Kidney epithelial cell (primary cell): ENCODE measurements around the gene ISOC1. TPM values are rescaled to one million over a fixed set of nuclear protein-coding genes. Genes with fewer than 3 reads are reported as not detected.

Source experiments
- DNase-seq: peaks from one replicate; pipeline ENCODE4 v3.0.0-alpha.2; 2010; ENCODE audit warnings: low read depth
- H3K27me3 ChIP-seq: 2 replicates; pipeline ENCODE4 v1.6.0; 2011; ENCODE audit warnings: low read length; ENCODE audit not compliant: control insufficient read depth, insufficient read depth
- H3K36me3 ChIP-seq: 2 replicates; pipeline ENCODE4 v1.5.1; 2011; ENCODE audit warnings: low read length; ENCODE audit not compliant: control insufficient read depth, insufficient read depth
- H3K4me3 ChIP-seq: 2 replicates; pipeline ENCODE4 v1.5.1; 2011; ENCODE audit warnings: low read depth, mild to moderate bottlenecking, control low read depth, low read length
- CTCF ChIP-seq: IDR thresholded peaks from 2 replicates; pipeline ENCODE4 v1.5.1; 2011; ENCODE audit warnings: mild to moderate bottlenecking, moderate library complexity, low read length, control low read depth, inconsistent platforms; ENCODE audit not compliant: insufficient read depth, poor library complexity, severe bottlenecking
- total RNA-seq: library from RNA; depleted of rRNA; stranded (reverse); fragments of >200 nt; gene quantifications from 2 replicates; pipeline ENCODE4 v1.2.3, GENCODE V29; 2015

ISOC1 gene
- total RNA-seq, 1 donor from 2014 or later = 23.9 TPM

- Histone ChIP-seq H3K36me3 (no peaks in the 10 kb centered on the region), H3K4me3 (no peak overlapping the region), H3K27me3 (no peaks in the 10 kb centered on the region)
- TF ChIP-seq CTCF = no peak
- DNase-seq = no peak
Observed at GRCh38 chr5:129097498-129098296, 3.1 kb downstream of the ISOC1 start.

- Histone ChIP-seq H3K36me3 (no peaks in the 10 kb centered on the region), H3K4me3 (no peak overlapping the region), H3K27me3 (no peaks in the 10 kb centered on the region)
- TF ChIP-seq CTCF = no peak
- no peak for DNase-seq
Observed at GRCh38 chr5:129098488-129099183, 4.1 kb downstream of the ISOC1 start.

GRCh38 chr5:129099184-129099569, 4.6 kb downstream of the ISOC1 start:
- H3K36me3 ChIP-seq = no peaks in the 10 kb centered on the region
- no peak for DNase-seq

GRCh38 chr5:129101794-129102193, 7.2 kb downstream of the ISOC1 start:
- TF ChIP-seq CTCF = no peak
- Histone ChIP-seq H3K36me3 (no peaks in the 10 kb centered on the region), H3K27me3 (no peaks in the 10 kb centered on the region), H3K4me3 (no peak overlapping the region)
- DNase-seq = no peak

More at GRCh38 chr5:129099184-129099569, 4.6 kb downstream of the ISOC1 start:
- Histone ChIP-seq H3K4me3 (no peak overlapping the region), H3K27me3 (no peaks in the 10 kb centered on the region)
- TF ChIP-seq CTCF = no peak

- no peak overlapping the region for H3K4me3 ChIP-seq
- no peak for TF ChIP-seq CTCF
- no peaks in the 10 kb centered on the region for H3K27me3 ChIP-seq
- no peaks in the 10 kb centered on the region for H3K36me3 ChIP-seq
- DNase-seq = no peak
Observed at GRCh38 chr5:129103397-129103796, 8.8 kb downstream of the ISOC1 start.
